ENCODE data around the gene KCTD4.
A peak's percentile ranks its signal among the peaks of the same experiment; 100 is the strongest.

The KCTD4 gene

GRCh38 chr13:45168555-45168930 is 32.3 kb downstream of the KCTD4 start:
- no peak for ATAC-seq
- no peak for TF ChIP-seq ZNF8 (CRISPR knock-in tag; IDR thresholded peaks at IDR 0.05)
- no peak for TF ChIP-seq TOX (CRISPR knock-in tag; IDR thresholded peaks at IDR 0.05; ENCODE audit: borderline replicate concordance)
- TF ChIP-seq, protein P1, sequence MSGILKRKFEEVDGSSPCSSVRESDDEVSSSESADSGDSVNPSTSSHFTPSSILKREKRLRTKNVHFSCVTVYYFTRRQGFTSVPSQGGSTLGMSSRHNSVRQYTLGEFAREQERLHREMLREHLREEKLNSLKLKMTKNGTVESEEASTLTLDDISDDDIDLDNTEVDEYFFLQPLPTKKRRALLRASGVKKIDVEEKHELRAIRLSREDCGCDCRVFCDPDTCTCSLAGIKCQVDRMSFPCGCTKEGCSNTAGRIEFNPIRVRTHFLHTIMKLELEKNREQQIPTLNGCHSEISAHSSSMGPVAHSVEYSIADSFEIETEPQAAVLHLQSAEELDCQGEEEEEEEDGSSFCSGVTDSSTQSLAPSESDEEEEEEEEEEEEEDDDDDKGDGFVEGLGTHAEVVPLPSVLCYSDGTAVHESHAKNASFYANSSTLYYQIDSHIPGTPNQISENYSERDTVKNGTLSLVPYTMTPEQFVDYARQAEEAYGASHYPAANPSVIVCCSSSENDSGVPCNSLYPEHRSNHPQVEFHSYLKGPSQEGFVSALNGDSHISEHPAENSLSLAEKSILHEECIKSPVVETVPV (CRISPR knock-in tag; IDR thresholded peaks at IDR 0.05), result no peak
- TF ChIP-seq CSDC2 (CRISPR knock-in tag; IDR thresholded peaks at IDR 0.05), result no peak
- TF ChIP-seq OSR1 (CRISPR knock-in tag; IDR thresholded peaks at IDR 0.05), result no peak
- no peak for TF ChIP-seq ZC3H10 (CRISPR knock-in tag; IDR thresholded peaks at IDR 0.05)
- no peak for TF ChIP-seq BACH2 (CRISPR knock-in tag; IDR thresholded peaks at IDR 0.05; ENCODE audit: borderline replicate concordance)
- TF ChIP-seq ZFP3 (CRISPR knock-in tag; IDR thresholded peaks at IDR 0.05), result no peak
- TF ChIP-seq, protein P2, sequence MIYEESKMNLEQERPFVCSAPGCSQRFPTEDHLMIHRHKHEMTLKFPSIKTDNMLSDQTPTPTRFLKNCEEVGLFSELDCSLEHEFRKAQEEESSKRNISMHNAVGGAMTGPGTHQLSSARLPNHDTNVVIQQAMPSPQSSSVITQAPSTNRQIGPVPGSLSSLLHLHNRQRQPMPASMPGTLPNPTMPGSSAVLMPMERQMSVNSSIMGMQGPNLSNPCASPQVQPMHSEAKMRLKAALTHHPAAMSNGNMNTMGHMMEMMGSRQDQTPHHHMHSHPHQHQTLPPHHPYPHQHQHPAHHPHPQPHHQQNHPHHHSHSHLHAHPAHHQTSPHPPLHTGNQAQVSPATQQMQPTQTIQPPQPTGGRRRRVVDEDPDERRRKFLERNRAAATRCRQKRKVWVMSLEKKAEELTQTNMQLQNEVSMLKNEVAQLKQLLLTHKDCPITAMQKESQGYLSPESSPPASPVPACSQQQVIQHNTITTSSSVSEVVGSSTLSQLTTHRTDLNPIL (CRISPR knock-in tag; IDR thresholded peaks at IDR 0.05; ENCODE audit: low read depth), result no peak
- no peak for TF ChIP-seq ESRRG (CRISPR knock-in tag; IDR thresholded peaks at IDR 0.05)

- no peak for ATAC-seq
- TF ChIP-seq, protein P2 (CRISPR knock-in tag; IDR thresholded peaks at IDR 0.05; ENCODE audit: low read depth), result no peak
These were observed 33.0 kb downstream of the KCTD4 start for GRCh38 chr13:45167611-45168554.

DNA sequence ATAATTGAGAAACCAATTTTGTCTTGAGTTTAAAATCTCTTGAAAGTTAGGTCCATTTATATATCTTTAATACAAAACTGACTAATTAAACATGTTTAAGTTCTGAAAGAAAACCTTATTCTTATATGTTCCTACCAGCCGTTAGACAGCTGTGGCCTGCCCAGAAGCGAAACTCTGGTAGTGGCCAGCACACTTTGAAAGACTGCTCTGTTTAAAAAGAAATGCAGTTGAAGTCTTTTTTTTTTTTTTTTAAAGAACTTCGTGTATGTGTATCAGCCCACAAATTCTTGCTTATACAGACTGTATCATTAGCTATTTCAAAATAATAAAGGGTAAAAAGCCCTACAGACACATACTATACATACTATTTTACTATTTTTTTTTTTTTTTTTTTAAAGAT is 34.0 kb downstream of the KCTD4 start:
- TF ChIP-seq ZNF8 (CRISPR knock-in tag; IDR thresholded peaks at IDR 0.05), result no peak
- no peak for TF ChIP-seq SNAI2 (CRISPR knock-in tag; IDR thresholded peaks at IDR 0.05)
- no peak for TF ChIP-seq ESRRG (CRISPR knock-in tag; IDR thresholded peaks at IDR 0.05)
- TF ChIP-seq ZNF70 (CRISPR knock-in tag; IDR thresholded peaks at IDR 0.05), result no peak
- no peak for TF ChIP-seq OSR1 (CRISPR knock-in tag; IDR thresholded peaks at IDR 0.05)
- TF ChIP-seq, protein P2 (CRISPR knock-in tag; IDR thresholded peaks at IDR 0.05; ENCODE audit: low read depth), result no peak
- no peak for TF ChIP-seq TOX (CRISPR knock-in tag; IDR thresholded peaks at IDR 0.05; ENCODE audit: borderline replicate concordance)
- no peak for TF ChIP-seq ZFP3 (CRISPR knock-in tag; IDR thresholded peaks at IDR 0.05)
- TF ChIP-seq ZC3H10 (CRISPR knock-in tag; IDR thresholded peaks at IDR 0.05), result no peak
- TF ChIP-seq, protein P3, sequence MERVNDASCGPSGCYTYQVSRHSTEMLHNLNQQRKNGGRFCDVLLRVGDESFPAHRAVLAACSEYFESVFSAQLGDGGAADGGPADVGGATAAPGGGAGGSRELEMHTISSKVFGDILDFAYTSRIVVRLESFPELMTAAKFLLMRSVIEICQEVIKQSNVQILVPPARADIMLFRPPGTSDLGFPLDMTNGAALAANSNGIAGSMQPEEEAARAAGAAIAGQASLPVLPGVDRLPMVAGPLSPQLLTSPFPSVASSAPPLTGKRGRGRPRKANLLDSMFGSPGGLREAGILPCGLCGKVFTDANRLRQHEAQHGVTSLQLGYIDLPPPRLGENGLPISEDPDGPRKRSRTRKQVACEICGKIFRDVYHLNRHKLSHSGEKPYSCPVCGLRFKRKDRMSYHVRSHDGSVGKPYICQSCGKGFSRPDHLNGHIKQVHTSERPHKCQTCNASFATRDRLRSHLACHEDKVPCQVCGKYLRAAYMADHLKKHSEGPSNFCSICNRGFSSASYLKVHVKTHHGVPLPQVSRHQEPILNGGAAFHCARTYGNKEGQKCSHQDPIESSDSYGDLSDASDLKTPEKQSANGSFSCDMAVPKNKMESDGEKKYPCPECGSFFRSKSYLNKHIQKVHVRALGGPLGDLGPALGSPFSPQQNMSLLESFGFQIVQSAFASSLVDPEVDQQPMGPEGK (CRISPR knock-in tag; IDR thresholded peaks at IDR 0.05; ENCODE audit: borderline replicate concordance), result no peak
- no peak for TF ChIP-seq ZFP30 (CRISPR knock-in tag; IDR thresholded peaks at IDR 0.05)
- no peak for ATAC-seq

GRCh38 chr13:45162821-45163220 is 38.0 kb downstream of the KCTD4 start:
- peak; percentile 89 for ATAC-seq
- TF ChIP-seq ZFP30 (CRISPR knock-in tag; IDR thresholded peaks at IDR 0.05), result no peak
- no peak for TF ChIP-seq TCF4 (CRISPR knock-in tag; IDR thresholded peaks at IDR 0.05; ENCODE audit: borderline replicate concordance)
- TF ChIP-seq ARNTL (CRISPR knock-in tag; IDR thresholded peaks at IDR 0.05; ENCODE audit: borderline replicate concordance, low read depth), result no peak
- TF ChIP-seq ZNF565 (CRISPR knock-in tag; conservative IDR thresholded peaks at IDR 0.05; ENCODE audit: low read depth), result no peak
- TF ChIP-seq RARB (CRISPR knock-in tag; IDR thresholded peaks at IDR 0.05), result no peak
- no peak for TF ChIP-seq ZC3H10 (CRISPR knock-in tag; IDR thresholded peaks at IDR 0.05)
- TF ChIP-seq, protein P4, sequence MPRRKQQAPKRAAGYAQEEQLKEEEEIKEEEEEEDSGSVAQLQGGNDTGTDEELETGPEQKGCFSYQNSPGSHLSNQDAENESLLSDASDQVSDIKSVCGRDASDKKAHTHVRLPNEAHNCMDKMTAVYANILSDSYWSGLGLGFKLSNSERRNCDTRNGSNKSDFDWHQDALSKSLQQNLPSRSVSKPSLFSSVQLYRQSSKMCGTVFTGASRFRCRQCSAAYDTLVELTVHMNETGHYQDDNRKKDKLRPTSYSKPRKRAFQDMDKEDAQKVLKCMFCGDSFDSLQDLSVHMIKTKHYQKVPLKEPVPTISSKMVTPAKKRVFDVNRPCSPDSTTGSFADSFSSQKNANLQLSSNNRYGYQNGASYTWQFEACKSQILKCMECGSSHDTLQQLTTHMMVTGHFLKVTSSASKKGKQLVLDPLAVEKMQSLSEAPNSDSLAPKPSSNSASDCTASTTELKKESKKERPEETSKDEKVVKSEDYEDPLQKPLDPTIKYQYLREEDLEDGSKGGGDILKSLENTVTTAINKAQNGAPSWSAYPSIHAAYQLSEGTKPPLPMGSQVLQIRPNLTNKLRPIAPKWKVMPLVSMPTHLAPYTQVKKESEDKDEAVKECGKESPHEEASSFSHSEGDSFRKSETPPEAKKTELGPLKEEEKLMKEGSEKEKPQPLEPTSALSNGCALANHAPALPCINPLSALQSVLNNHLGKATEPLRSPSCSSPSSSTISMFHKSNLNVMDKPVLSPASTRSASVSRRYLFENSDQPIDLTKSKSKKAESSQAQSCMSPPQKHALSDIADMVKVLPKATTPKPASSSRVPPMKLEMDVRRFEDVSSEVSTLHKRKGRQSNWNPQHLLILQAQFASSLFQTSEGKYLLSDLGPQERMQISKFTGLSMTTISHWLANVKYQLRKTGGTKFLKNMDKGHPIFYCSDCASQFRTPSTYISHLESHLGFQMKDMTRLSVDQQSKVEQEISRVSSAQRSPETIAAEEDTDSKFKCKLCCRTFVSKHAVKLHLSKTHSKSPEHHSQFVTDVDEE (CRISPR knock-in tag; IDR thresholded peaks at IDR 0.05), result no peak
- TF ChIP-seq POU6F1 (CRISPR knock-in tag; IDR thresholded peaks at IDR 0.05; ENCODE audit: borderline replicate concordance, low read depth), result no peak
- TF ChIP-seq, protein P3 (CRISPR knock-in tag; IDR thresholded peaks at IDR 0.05; ENCODE audit: borderline replicate concordance), result no peak

Measured in SK-N-SH treated with all-trans-retinoic acid at 6 μM for 48 hours (cell line).